SU-DHL-6 (cell line): Measurements from ENCODE around the gene ABCB4.

Experiments
- H2AFZ ChIP-seq: fragments of 200-600 bp; sonication (generic); 2 replicates; pipeline ENCODE4 v1.6.1; 2014; ENCODE audit warnings: low read depth, mild to moderate bottlenecking, moderate library complexity, mixed read lengths, antibody characterized with exemption, low read length; ENCODE audit not compliant: severe bottlenecking
- H3F3A ChIP-seq: fragments of 200-600 bp; shearing (Covaris generic); 2 replicates; pipeline ENCODE4 v1.6.0; 2016; ENCODE audit warnings: antibody characterized with exemption, mild to moderate bottlenecking; ENCODE audit not compliant: insufficient read depth
- H3K27ac ChIP-seq: fragments of 200-600 bp; sonication (generic); 2 replicates; pipeline ENCODE4 v1.5.1; 2016; ENCODE audit warnings: low read depth, mild to moderate bottlenecking, low read length, moderate library complexity, mixed read lengths
- H3K27me3 ChIP-seq: fragments of 200-600 bp; sonication (generic), shearing (Covaris generic); 2 replicates; pipeline ENCODE4 v1.6.0; 2014; ENCODE audit warnings: mild to moderate bottlenecking, low read length
- H3K36me3 ChIP-seq: fragments of 200-600 bp; sonication (generic); 2 replicates; pipeline ENCODE4 v1.6.1; 2014; ENCODE audit warnings: mild to moderate bottlenecking, low read length, mixed read lengths
- H3K4me2 ChIP-seq: fragments of 300-600, 200-600 bp; shearing (Covaris generic), sonication (generic); 2 replicates; pipeline ENCODE4 v1.6.0; 2014; ENCODE audit warnings: low read length, low read depth, mild to moderate bottlenecking; ENCODE audit not compliant: poor library complexity, severe bottlenecking
- H3K4me3 ChIP-seq: fragments of 200-600 bp; sonication (generic); 2 replicates; pipeline ENCODE4 v1.5.1; 2014; ENCODE audit warnings: antibody characterized with exemption, low read length, mild to moderate bottlenecking, mixed read lengths; ENCODE audit not compliant: insufficient read depth, poor library complexity, severe bottlenecking
- H3K79me2 ChIP-seq: fragments of 200-600 bp; sonication (generic); 2 replicates; pipeline ENCODE4 v1.6.1; 2014; ENCODE audit warnings: mild to moderate bottlenecking, low read length, moderate library complexity; ENCODE audit not compliant: insufficient read depth
- H3K9ac ChIP-seq: fragments of 200-600 bp; sonication (generic); 2 replicates; pipeline ENCODE4 v1.7.0; 2014; ENCODE audit warnings: mild to moderate bottlenecking, low read length
- H3K9me2 ChIP-seq: fragments of 200-600 bp; sonication (generic); replicated peaks from 2 replicates; pipeline ENCODE4 v1.6.1; 2014; ENCODE audit warnings: low read length; ENCODE audit not compliant: insufficient read depth
- H3K9me3 ChIP-seq: fragments of 200-600 bp; sonication (generic); 2 replicates; pipeline ENCODE4 v1.6.1; 2014; ENCODE audit warnings: low read length, mixed read lengths; ENCODE audit not compliant: insufficient read depth
- H4K20me1 ChIP-seq: fragments of 200-600 bp; sonication (generic); 2 replicates; pipeline ENCODE4 v1.6.1; 2014; ENCODE audit warnings: low read depth, mild to moderate bottlenecking, antibody characterized with exemption, low read length, moderate library complexity, mixed read lengths
- EZH2phosphoT487 ChIP-seq: fragments of 200-600 bp; sonication (generic), shearing (Covaris generic); conservative IDR thresholded peaks from 2 replicates; pipeline ENCODE4 v1.6.1; 2018; ENCODE audit warnings: mild to moderate bottlenecking, antibody characterized with exemption, low read length, moderate library complexity, mixed read lengths
- TF ChIP-seq, protein P1 (sequence below): fragments of 200-600 bp; sonication (generic); IDR thresholded peaks from one replicate; pipeline ENCODE4 v1.5.1; 2017; ENCODE audit warnings: antibody characterized with exemption, mild to moderate bottlenecking, low read length, moderate library complexity; ENCODE audit not compliant: insufficient read depth, poor library complexity, severe bottlenecking

ABCB4 gene

GRCh38 chr7:87411186-87411585 lies 64.3 kb downstream of the ABCB4 start:
- Histone ChIP-seq H3K79me2 (no peaks in the 10 kb centered on the region), H3K36me3 (no peaks in the 10 kb centered on the region), H3K9ac (no peak overlapping the region), H3K4me3 (no peak overlapping the region), H3K9me3 (no peaks in the 10 kb centered on the region), H2AFZ (no peak overlapping the region), H3K27ac (no peak overlapping the region), H3K27me3 (no peaks in the 10 kb centered on the region), H3K4me2 (no peak overlapping the region), H3K9me2 (no peaks in the 10 kb centered on the region), H4K20me1 (no peaks in the 10 kb centered on the region), H3F3A (no peaks in the 10 kb centered on the region)
- TF ChIP-seq, protein P1, sequence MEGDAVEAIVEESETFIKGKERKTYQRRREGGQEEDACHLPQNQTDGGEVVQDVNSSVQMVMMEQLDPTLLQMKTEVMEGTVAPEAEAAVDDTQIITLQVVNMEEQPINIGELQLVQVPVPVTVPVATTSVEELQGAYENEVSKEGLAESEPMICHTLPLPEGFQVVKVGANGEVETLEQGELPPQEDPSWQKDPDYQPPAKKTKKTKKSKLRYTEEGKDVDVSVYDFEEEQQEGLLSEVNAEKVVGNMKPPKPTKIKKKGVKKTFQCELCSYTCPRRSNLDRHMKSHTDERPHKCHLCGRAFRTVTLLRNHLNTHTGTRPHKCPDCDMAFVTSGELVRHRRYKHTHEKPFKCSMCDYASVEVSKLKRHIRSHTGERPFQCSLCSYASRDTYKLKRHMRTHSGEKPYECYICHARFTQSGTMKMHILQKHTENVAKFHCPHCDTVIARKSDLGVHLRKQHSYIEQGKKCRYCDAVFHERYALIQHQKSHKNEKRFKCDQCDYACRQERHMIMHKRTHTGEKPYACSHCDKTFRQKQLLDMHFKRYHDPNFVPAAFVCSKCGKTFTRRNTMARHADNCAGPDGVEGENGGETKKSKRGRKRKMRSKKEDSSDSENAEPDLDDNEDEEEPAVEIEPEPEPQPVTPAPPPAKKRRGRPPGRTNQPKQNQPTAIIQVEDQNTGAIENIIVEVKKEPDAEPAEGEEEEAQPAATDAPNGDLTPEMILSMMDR: no peak
- TF ChIP-seq EZH2phosphoT487: no peak

GRCh38 chr7:87404674-87405073 lies 70.8 kb downstream of the ABCB4 start:
- Histone ChIP-seq H4K20me1 (no peaks in the 10 kb centered on the region), H3K27me3 (no peaks in the 10 kb centered on the region), H3K9me3 (no peaks in the 10 kb centered on the region), H3K27ac (no peak overlapping the region), H3K4me2 (no peak overlapping the region), H3K79me2 (no peaks in the 10 kb centered on the region), H2AFZ (no peak overlapping the region), H3K4me3 (no peak overlapping the region), H3K9me2 (no peaks in the 10 kb centered on the region), H3K36me3 (no peaks in the 10 kb centered on the region), H3K9ac (no peak overlapping the region), H3F3A (no peaks in the 10 kb centered on the region)
- TF ChIP-seq, protein P1: no peak
- TF ChIP-seq EZH2phosphoT487: no peak

DNA sequence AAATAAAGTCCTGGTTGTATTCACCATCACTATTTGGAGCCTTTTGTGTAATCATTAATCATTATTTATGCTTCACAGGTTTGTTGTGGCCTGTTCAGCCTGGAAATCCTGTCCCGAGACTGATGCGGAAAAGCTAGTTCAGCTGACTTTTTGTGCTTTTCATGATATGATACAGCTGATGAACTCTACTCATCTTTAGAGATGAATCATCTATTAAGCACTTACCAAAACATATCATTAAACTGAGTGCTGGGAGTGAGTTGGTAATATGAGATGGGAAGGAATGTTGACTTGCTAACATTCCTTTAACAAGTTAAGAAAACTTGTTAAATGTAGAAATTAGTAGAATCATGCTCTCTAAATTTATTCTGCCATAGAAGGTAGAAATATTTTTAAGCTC lies 77.0 kb downstream of the ABCB4 start:
- H3K4me3 ChIP-seq: no peak overlapping the region
- no peaks in the 10 kb centered on the region for H3K79me2 ChIP-seq
- TF ChIP-seq EZH2phosphoT487: no peak
- TF ChIP-seq, protein P1: no peak
- H4K20me1 ChIP-seq: no peaks in the 10 kb centered on the region
- H3K27ac ChIP-seq: no peak overlapping the region
- no peaks in the 10 kb centered on the region for H3K9me2 ChIP-seq
- no peak overlapping the region for H3K4me2 ChIP-seq
- H3K9ac ChIP-seq: no peak overlapping the region
- no peaks in the 10 kb centered on the region for H3K36me3 ChIP-seq
- H3K27me3 ChIP-seq: no peaks in the 10 kb centered on the region
- H3K9me3 ChIP-seq: no peaks in the 10 kb centered on the region
- H3F3A ChIP-seq: no peaks in the 10 kb centered on the region
- no peak overlapping the region for H2AFZ ChIP-seq
